ENCODE data around the gene RAB9A. TPM values are rescaled to one million over a fixed set of nuclear protein-coding genes. Genes with fewer than 3 reads are reported as not detected.
A peak's percentile ranks its signal among the peaks of the same experiment; 100 is the strongest.

Gene RAB9A
- total and polyA plus RNA-seq, 10 of the 15 experiments (the other 5 are each of a cell fraction or from before 2014, with no cell fraction given), result 42.1 to 142 (median 49.9) TPM

- peak within 1 kb of the TSS; percentile 73 for H3K9ac ChIP-seq (ENCODE audit: control insufficient read depth, insufficient read depth, low read length)
- ChIA-PET POLR2A (interaction anchor here (0.6 to 1.6 kb wide), 3 partner anchors 10 to 106 kb away, joined by 3 to 7 read pairs (median 3); no protein-coding TSS in a partner anchor), RAD21 (ENCODE audit: unreplicated experiment) (interaction anchor here (0.5 to 1.6 kb wide), 7 partner anchors 40 to 376 kb away, joined by 3 to 4 read pairs (median 3); no protein-coding TSS in a partner anchor), CTCF (interaction anchor here (1.0 to 1.4 kb wide), 4 partner anchors 94 to 379 kb away, joined by 4 to 5 read pairs (median 4); no protein-coding TSS in a partner anchor), SMC1A (ENCODE audit: uncharacterized antibody, unreplicated experiment) (interaction anchor here (0.7 to 1.7 kb wide), 4 partner anchors 43 to 379 kb away, joined by 3 to 6 read pairs (median 4); no protein-coding TSS in a partner anchor)
- peak within 1 kb of the TSS; percentile 76 for H3K4me3 ChIP-seq
- peaks cover 7% of the 10 kb centered on the region for H3K4me1 ChIP-seq (ENCODE audit: control insufficient read depth, insufficient read depth, low read length)
- TSS peak; percentile 90 for BruUV-seq (replicated peaks)
- no peaks in the 10 kb centered on the region for H3K9me3 ChIP-seq (replicated peaks; ENCODE audit: control insufficient read depth, insufficient read depth, low read length)
- DNase-seq (ENCODE audit: low read depth, low spot score) (peak; percentile 89), FAIRE-seq (peak; percentile 95), ATAC-seq (peak; percentile 98)
- peak within 1 kb of the TSS; percentile 85 for H2AFZ ChIP-seq (ENCODE audit: control insufficient read depth, low read depth, low read length)
- intact Hi-C loops (cut with micrococcal nuclease; ENCODE audit: unreplicated experiment), result loop anchor here (2.0 to 10.0 kb wide), 3 partner anchors 199 to 398 kb away; partner anchors contain the start of gene GEMIN8
- peak within 1 kb of the TSS; percentile 71 for H3K27ac ChIP-seq (ENCODE audit: control insufficient read depth, insufficient read depth)
- no peaks in the 10 kb centered on the region for H3K27me3 ChIP-seq (replicated peaks in 1 of 2; ENCODE audit: control insufficient read depth in 2 of 2, insufficient read depth in 2 of 2, low read length in 1 of 2)
- peaks cover 8% of the 10 kb centered on the region for H3K79me2 ChIP-seq (ENCODE audit: control insufficient read depth, insufficient read depth, low read length)
- WGBS (ENCODE audit: insufficient coverage, insufficient replicate concordance, low lambda C conversion rate, missing lambda C conversion rate), result 2% methylated on average over 52 of the region's 54 CpGs
- peak within 1 kb of the TSS; percentile 95 for H3K4me2 ChIP-seq (ENCODE audit: control insufficient read depth, insufficient read depth)
- no peaks in the 10 kb centered on the region for H3K36me3 ChIP-seq (ENCODE audit: control insufficient read depth in 2 of 2, insufficient read depth in 2 of 2, low read length in 1 of 2)
- no peaks in the 10 kb centered on the region for H4K20me1 ChIP-seq (ENCODE audit: control insufficient read depth, insufficient read depth)
- in situ Hi-C loops (cut with MboI), result loop anchor here (5.0 to 25.0 kb wide), 3 partner anchors 148 to 691 kb away; no protein-coding TSS in a partner anchor
- TF ChIP-seq PKNOX1 (IDR thresholded peaks at IDR 0.05) (peak; percentile 53; the same call in 1 of the 2 replicates), RCOR1 (conservative IDR thresholded peaks at IDR 0.05; ENCODE audit: low read depth, low read length) (no peak), MEF2B (IDR thresholded peaks at IDR 0.05; ENCODE audit: partially characterized antibody, poor library complexity, severe bottlenecking) (no peak), SKIL (IDR thresholded peaks at IDR 0.05; ENCODE audit: low read depth, poor library complexity, severe bottlenecking) (no peak), USF2 (IDR thresholded peaks at IDR 0.05; ENCODE audit: borderline replicate concordance, low read depth, low read length) (peak; percentile 97), PBX3 (IDR thresholded peaks at IDR 0.05; ENCODE audit: insufficient replicate concordance, low read depth, low read length) (no peak), ASH2L (IDR thresholded peaks at IDR 0.05; ENCODE audit: borderline replicate concordance, low read depth) (no peak), BCL11A (IDR thresholded peaks at IDR 0.05; ENCODE audit: low read depth, low read length) (no peak), POLR2AphosphoS5 (IDR thresholded peaks at IDR 0.05; ENCODE audit: low read length) (peak; percentile 69), BCLAF1 (IDR thresholded peaks at IDR 0.05) (no peak)
Observed at GRCh38 chrX:13652850-13653693, 35.9 kb upstream of the RAB9A start, which contains the start of gene TCEANC. Gene TCEANC, plus strand, starts transcription at chrX:13653141. Its CDS starts 9,368 bp downstream, at chrX:13662509.
